Measurements from ENCODE around the gene TSPO.

DNA sequence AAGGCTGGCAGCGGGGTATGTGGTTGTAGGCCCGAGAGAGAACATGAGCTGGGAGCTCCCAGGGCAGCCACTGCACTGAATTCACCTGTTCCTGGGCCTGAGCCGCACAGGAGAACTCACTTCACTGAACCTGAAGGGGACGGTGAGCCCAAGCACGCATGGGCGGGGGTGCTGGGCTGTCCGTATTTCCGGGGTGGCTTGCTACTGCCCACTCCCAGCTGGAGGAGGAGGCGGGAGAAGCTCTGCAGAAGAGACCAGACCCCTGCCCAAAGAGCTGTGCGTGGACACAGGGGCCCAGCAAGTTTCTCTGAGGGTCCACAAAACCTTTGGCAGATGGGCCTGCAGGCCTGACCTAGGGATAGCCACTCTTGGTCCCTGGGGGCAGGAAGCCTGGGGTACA, 30.8 kb downstream of the TSPO start:
- TF ChIP-seq, protein P1, sequence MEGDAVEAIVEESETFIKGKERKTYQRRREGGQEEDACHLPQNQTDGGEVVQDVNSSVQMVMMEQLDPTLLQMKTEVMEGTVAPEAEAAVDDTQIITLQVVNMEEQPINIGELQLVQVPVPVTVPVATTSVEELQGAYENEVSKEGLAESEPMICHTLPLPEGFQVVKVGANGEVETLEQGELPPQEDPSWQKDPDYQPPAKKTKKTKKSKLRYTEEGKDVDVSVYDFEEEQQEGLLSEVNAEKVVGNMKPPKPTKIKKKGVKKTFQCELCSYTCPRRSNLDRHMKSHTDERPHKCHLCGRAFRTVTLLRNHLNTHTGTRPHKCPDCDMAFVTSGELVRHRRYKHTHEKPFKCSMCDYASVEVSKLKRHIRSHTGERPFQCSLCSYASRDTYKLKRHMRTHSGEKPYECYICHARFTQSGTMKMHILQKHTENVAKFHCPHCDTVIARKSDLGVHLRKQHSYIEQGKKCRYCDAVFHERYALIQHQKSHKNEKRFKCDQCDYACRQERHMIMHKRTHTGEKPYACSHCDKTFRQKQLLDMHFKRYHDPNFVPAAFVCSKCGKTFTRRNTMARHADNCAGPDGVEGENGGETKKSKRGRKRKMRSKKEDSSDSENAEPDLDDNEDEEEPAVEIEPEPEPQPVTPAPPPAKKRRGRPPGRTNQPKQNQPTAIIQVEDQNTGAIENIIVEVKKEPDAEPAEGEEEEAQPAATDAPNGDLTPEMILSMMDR (IDR thresholded peaks at IDR 0.05): no peak
- no peak for TF ChIP-seq POLR2A (IDR thresholded peaks at IDR 0.05)
